Adrenal gland (tissue), 5 donors: ENCODE measurements around the gene PRRC2A.

Experiments used
- CTCF ChIP-seq, 6 experiments: fragments of 450-650 bp in 4 of 6; fragments of 200-600 bp in 2 of 6; sonication (generic) in 1 of 6; IDR thresholded peaks; 1 replicate in 5 of 6; 2 replicates in 1 of 6; pipeline versions ENCODE4 v1.5.1 to v1.8.0; 2016 to 2021; ENCODE audit warnings: antibody characterized with exemption in 6 of 6, mild to moderate bottlenecking in 2 of 6, moderate library complexity in 1 of 6
- POLR2A ChIP-seq, 2 donors: fragments of 450-650 bp; IDR thresholded peaks; one replicate each; pipeline ENCODE4 v1.6.1; 2017; ENCODE audit warnings: antibody characterized with exemption in 2 of 2, mild to moderate bottlenecking in 2 of 2, moderate library complexity in 1 of 2
- donor health status: DM: no; HTN: no; CAD: no.

GRCh38 chr6:31663126-31663960, 42.8 kb downstream of the PRRC2A start:
- TF ChIP-seq POLR2A (IDR thresholded peaks at IDR 0.05) (no peak), CTCF (IDR thresholded peaks at IDR 0.05) (no peak)
